Iris pigment epithelial cell (primary cell): ENCODE results near the gene CDC37.
"Not testable (repeated sequence)": the region's sequence is repeated elsewhere in the genome, so short reads cannot be mapped to it uniquely, and the experiment has no call there.

Experiments
- DNase-seq: peaks from one replicate; pipeline ENCODE4 v3.0.0-alpha.2; 2011; ENCODE audit warnings: low read depth

The CDC37 gene

DNA sequence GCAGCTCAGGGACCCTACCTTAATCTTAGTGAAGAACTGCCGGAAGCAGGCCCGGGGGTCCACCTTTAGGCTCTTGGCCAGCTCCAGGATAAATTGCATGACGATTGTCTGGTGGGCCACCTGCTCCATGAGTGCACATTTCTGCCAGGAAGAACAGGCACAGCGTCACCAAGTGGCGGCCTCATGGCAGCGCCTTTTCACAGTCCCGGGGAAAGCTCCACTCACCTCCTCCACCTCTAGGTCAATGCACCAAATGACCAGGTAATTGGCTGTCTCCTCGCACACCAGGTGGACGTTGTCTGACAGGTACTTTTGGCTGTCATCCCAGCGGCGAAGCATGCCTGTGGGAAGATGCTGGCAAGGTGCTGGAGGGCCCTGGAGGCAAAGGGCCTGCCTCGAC lies 8.3 kb downstream of the CDC37 start:
- DNase-seq = no peak

DNA sequence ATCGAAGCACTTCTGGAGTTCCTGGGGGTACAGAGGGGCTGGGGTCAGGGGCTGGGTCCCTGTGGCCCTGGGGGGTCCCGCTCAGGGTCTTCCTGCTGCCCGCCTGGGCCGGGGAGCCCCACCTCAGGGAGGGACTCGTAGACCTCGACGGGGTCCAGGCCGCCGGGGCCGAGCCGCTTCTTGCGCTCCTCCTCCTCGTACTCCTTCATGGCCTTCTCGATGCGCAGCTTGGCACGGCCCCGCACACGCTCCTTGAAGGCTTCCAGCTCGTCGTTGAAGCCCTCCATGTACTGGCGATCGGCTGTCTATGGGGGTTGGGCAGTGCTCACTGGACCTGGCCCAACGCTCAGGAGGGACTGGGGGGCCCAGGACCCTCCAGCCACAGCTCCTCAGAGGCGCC lies 10.2 kb downstream of the CDC37 start:
- no peak for DNase-seq

GRCh38 chr19:10392120-10392519 lies 11.2 kb downstream of the CDC37 start:
- no peak for DNase-seq

DNA sequence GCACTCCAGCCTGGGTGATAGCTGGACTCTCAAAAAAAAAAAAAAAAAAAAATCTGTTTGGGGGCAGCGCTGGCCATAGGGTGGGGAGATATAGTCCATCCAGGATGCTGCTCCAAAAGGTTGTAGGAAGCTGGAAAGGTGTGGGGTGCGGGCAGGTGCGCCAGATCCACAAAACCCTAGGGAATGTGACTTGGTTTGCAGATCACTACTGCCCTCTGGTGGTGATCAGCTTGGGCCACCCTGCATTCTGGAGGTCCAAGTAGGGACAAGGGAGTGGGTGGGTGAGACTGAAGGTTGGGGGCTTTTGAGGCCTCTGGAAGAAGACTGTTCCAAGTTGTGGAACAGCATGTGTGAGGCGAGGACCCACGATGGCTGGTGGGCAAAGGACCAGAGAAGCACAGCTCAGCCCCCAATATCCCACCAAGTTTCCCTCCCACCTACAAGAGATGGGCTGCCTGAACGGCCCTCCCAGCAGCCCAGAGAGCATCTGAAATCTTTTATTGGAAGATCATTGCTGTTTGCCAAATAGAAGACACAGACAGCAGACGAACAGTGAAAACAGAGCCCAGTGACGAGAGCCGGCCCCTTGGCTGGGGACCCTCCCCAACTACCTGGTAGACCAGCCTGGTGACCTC lies 12.6 kb downstream of the CDC37 start:
- DNase-seq = peak; percentile 64

DNA sequence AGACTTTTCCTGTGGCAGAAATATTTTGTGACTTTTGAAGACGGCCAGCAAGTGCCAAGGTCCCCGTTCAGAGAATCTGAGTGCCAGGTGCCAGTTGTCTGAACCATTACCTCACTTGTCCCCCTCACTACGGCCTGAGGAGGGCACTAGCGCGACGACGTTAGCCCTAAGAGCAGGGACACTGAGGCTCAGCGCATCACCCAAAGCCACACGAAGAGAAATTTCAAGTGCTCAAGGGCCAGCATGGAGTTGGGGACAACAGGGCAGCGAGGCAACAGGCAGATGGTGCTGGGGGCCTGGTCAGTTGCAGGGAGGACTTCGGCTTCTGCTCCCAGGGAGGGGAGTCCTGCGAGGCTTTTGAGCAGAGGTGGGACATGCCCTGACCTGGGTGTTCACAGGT lies 13.5 kb downstream of the CDC37 start:
- DNase-seq = no peak

DNA sequence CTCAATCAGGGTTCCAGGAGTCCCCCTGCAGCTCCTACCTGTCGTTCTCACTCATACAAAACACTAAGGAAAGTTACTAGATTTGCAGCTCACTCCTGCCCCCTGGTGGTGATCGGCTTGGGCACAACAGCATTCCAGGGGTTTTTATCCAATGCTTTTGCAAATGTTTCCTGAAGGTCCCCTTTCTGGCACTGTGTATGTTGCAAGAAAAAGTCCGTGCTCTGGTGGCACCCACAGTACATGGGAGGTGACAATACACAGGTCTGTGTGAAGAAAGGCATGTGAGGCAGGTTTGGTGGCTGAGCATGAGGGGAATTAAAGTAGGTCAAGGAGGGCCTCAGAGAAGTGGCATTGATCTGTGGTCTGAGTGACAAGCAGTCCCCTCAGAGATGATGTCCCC lies 14.4 kb downstream of the CDC37 start:
- DNase-seq = peak; percentile 62

- no peak for DNase-seq
Measured at GRCh38 chr19:10384580-10384979, 18.8 kb downstream of the CDC37 start.

DNA sequence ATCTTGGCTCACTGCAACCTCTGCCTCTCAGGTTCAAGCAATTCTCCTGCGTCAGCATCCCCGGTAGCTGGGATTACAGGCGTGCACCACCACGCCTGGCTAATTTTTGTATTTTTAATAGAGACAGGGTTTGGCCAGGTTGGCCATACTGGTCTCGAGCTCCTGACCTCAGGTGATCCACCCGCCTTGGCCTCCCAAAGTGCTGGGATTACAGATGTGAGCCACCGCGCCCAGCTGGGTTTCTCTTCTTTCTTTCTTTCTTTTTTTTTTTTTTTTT lies 20.2 kb downstream of the CDC37 start:
- not testable (repeated sequence) for DNase-seq

- DNase-seq = peak; percentile 98
Measured at GRCh38 chr19:10380313-10381102, 22.8 kb downstream of the CDC37 start, which contains the start of gene TYK2. TYK2 (minus strand) TSS chr19:10380572; CDS start chr19:10378406, 2,166 bp downstream.

GRCh38 chr19:10379880-10380312 lies 23.4 kb downstream of the CDC37 start:
- DNase-seq = no peak

GRCh38 chr19:10378124-10378523 lies 25.2 kb downstream of the CDC37 start:
- no peak for DNase-seq

- not testable (repeated sequence) for DNase-seq
Measured at GRCh38 chr19:10377140-10377640, 26.2 kb downstream of the CDC37 start.

DNA sequence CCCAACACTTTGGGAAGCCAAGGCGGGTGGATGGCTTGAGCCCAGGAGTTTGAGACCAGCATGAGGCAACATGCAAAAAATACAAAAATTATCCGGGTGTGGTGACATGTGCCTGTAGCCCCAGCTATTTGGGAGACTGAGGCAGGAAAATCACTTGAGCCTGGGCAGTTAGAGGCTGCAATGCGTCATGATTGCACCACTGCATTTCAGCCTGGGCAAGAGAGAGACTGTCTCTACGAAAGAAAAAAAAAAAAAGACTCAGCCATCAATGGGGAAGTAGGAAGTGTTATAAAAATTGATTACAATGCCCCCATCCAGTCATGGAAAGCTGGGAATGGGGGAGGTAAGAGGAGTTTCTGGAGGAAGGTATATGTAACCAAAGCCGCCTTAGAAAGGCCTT lies 28.4 kb downstream of the CDC37 start:
- DNase-seq = no peak

- DNase-seq = no peak
Measured at GRCh38 chr19:10372690-10373089, 30.7 kb downstream of the CDC37 start.

- DNase-seq = no peak
Measured at GRCh38 chr19:10368101-10368803, 35.1 kb downstream of the CDC37 start.

- not testable (repeated sequence) for DNase-seq
Measured at GRCh38 chr19:10366950-10367512, 36.3 kb downstream of the CDC37 start.

- DNase-seq = no peak
Measured at GRCh38 chr19:10365518-10365917, 37.8 kb downstream of the CDC37 start.

GRCh38 chr19:10364644-10365043 lies 38.7 kb downstream of the CDC37 start:
- DNase-seq = no peak

- DNase-seq = peak; percentile 41
Measured at GRCh38 chr19:10363789-10364281, 39.5 kb downstream of the CDC37 start.

- DNase-seq = no peak
Measured at GRCh38 chr19:10362259-10362658, 41.1 kb downstream of the CDC37 start.

DNA sequence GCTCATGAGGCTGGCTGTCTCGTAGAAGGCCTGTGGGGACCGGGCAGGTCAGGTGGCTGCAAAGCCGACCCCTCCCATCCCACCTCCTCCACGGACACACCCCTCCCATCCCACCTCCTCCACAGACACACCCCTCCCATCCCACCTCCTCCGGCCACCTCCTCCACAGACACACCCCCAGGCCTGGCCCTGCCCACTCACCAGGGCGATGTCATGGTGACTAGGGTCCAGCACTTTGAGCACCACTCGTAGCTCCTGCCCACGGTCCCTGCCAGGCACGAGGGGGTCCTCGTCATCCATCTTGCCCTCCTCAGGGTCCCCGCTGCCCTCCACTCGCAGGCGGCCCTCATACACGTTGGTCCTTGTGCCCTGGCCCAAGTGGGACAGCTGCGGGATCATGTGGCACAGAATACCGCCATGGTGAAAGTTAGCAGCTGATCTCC lies 41.8 kb downstream of the CDC37 start:
- DNase-seq = no peak

GRCh38 chr19:10356431-10356830 lies 46.9 kb downstream of the CDC37 start:
- DNase-seq = no peak
